ENCODE data around the gene RSBN1L. TPM values are rescaled to one million over a fixed set of nuclear protein-coding genes. Genes with fewer than 3 reads are reported as not detected.

RSBN1L gene
- total RNA-seq, 8 experiments from 2014 or later: 8.2 to 24.5 (median 20.0) TPM

DNA sequence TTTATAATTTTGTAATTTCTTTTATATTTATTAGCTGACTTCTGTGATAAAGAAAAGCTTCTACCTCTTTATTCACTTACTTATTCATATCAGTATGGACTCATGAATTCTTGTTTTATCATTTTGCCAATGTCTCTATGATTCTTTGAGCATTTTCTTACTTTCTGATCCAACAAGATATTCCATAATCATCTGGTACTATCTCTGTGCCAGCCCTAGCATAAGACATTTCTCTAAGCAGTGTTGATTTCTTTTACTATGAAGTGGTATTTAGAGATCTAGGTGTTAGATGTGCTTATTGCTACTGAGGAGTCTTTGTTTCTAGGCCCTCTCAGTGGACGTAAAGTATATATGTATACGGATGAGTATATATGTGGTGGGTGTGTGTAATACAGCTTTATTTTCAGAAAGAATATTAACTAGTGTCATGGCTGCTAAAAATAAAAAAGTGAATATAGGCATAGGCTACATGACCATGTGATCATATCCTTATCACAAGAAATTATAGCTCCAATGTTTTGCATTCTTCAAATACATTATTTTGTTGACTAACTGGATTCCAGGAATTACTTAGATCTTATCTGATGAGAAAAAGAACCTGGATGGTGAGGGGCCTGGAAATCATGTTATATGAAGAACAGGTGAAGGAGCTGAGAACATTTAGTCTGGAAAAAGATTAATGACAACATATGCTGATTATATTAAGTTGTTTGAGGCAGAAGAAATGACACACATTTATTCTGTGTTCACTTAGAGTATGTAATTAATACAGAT, 115.4 kb downstream of the RSBN1L start:
- 90 to 100% (median 94%) methylated on average over 1 to 2 of the region's 2 CpGs; no CpG with 5 or more reads in 4 of the 10 experiments for WGBS, 10 experiments
- H3K4me3 ChIP-seq: no peak overlapping the region
- in situ Hi-C loops (cut with MboI; ENCODE audit: low pct_unique_long_range_greater_than_20kb in 2 of 9, low sequenced_read_pairs in 9 of 9, unreplicated experiment in 9 of 9): no loop called here
- no peak overlapping the region for H3K27ac ChIP-seq
- ATAC-seq (replicated peaks in 6 of 8): no peak
- H3K4me1 ChIP-seq (replicated peaks in 1 of 2): no peaks in the 10 kb centered on the region

DNA sequence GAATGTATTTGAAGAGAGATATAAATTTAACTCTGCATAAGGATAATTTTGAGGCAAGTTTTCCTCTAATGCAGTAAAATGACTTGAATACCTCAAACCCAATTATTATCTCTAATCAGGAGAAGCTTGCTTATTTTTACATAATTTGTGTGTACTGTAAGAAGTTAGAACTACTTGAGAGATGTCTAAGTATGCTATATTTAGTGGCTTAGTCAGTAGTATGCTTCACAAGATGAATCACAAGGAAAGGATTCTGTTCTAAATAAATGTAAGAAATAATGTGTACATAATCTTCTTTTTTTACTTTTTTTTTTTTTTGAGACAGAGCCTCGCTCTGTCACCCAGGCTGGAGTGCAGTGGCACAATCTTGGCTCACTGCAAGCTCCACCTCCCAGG, 116.0 kb downstream of the RSBN1L start:
- no peak overlapping the region for H3K4me3 ChIP-seq
- in situ Hi-C loops (cut with MboI; ENCODE audit: low pct_unique_long_range_greater_than_20kb in 2 of 9, low sequenced_read_pairs in 9 of 9, unreplicated experiment in 9 of 9): no loop called here
- ATAC-seq (replicated peaks in 6 of 8): peak in 2 of 8 experiments; percentile 64 to 75
- H3K27ac ChIP-seq: no peak overlapping the region
- WGBS, 10 experiments: 100% methylated on average over 1 of the region's 1 CpG; no CpG with 5 or more reads in 9 of the 10 experiments
- H3K4me1 ChIP-seq (replicated peaks in 1 of 2): no peaks in the 10 kb centered on the region

DNA sequence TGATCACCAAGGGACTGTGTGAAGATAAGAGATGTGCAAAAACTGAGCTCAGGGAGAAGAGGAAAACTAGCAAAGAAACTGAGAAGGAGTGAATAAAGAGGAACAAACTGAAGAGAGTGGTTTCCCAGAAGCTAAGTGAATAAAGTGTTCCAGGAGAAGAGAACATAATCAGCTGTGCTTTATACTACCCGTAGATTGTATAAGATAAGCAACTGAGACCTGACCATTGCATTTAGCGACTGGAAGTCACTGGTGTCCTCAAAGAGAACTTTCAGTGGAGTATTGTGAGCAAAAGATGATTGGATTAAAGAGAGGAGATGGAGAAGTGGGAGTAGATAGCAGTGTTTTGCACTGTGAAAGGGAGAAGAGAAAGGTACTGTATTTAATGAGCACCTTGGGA, 116.9 kb downstream of the RSBN1L start:
- Histone ChIP-seq H3K27ac (no peak overlapping the region), H3K4me1 (replicated peaks in 1 of 2) (no peaks in the 10 kb centered on the region), H3K4me3 (no peak overlapping the region)
- 37 to 100% (median 91%) methylated on average over 1 to 2 of the region's 2 CpGs; no CpG with 5 or more reads in 2 of the 10 experiments for WGBS, 10 experiments
- in situ Hi-C loops (cut with MboI; ENCODE audit: low pct_unique_long_range_greater_than_20kb in 2 of 9, low sequenced_read_pairs in 9 of 9, unreplicated experiment in 9 of 9): no loop called here
- no peak for ATAC-seq (replicated peaks in 6 of 8)

DNA sequence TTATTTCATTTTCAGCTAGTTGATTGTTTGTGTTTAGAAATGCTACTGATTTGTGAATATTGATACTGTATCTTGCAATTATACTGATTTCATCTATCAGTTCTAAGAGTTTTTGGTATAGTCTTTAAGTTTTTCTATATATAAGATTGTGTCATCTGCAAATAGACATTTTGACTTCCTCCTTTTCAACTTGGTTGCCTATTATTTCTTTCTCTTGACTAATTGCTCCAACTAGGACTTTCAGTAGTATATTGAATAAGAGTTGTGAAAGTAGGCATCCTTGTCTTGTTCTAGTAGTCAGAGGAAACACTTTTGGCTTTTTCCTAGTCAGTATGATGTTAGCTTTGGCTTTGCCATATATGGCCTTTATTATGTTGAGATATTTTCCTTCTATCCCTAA, 122.8 kb downstream of the RSBN1L start:
- no peak for ATAC-seq (replicated peaks in 6 of 8)
- Histone ChIP-seq H3K27ac (no peak overlapping the region), H3K4me1 (replicated peaks in 1 of 2) (no peaks in the 10 kb centered on the region), H3K4me3 (no peak overlapping the region)
- in situ Hi-C loops (cut with MboI; ENCODE audit: low pct_unique_long_range_greater_than_20kb in 2 of 9, low sequenced_read_pairs in 9 of 9, unreplicated experiment in 9 of 9): no loop called here

DNA sequence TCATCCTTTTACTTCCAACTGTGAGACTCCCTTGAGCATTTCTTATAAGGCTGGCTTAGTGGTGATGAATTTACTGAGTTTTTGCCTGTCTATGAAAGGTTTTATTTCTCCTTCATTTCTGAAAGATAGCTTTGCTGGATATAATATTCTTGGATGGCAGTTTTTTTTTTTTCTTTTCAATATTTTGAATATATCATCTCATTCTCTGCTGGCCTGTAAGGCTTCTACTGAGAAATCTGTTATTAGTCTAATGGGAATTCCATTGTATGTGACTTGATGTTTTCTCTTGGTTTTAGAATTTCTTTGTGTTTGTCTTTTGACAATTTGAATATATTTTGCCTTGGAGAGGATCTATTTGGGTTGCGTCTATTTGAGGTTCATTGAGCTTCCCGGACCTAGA, 124.7 kb downstream of the RSBN1L start:
- ATAC-seq (replicated peaks in 6 of 8): no peak
- in situ Hi-C loops (cut with MboI; ENCODE audit: low pct_unique_long_range_greater_than_20kb in 2 of 9, low sequenced_read_pairs in 9 of 9, unreplicated experiment in 9 of 9): no loop called here
- WGBS, 10 experiments: 88 to 100% (median 100%) methylated on average over 1 to 2 of the region's 2 CpGs; no CpG with 5 or more reads in 1 of the 10 experiments

DNA sequence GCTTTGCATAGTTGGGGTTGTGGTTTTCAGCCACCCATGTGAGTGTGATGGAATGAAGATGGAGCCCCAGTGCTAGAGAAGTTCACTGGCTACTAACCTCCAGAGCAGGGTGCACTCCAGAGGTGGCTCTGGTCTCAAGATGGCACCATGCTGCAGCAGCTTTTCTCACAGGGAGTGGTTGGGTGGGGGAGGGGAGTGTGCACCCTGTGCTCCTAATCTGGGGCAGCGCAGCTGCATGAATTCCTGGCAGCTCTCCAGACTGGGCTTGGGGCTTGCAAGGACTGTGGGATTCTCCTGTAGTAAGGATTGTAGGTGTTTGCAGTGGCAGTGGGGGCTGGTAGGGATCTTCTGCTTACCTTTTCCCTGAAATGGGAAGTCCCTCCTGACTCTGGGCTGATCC, 126.0 kb downstream of the RSBN1L start:
- Histone ChIP-seq H3K4me1 (replicated peaks in 1 of 2) (no peaks in the 10 kb centered on the region), H3K27ac (no peak overlapping the region), H3K4me3 (no peak overlapping the region)
- no peak for ATAC-seq (replicated peaks in 6 of 8)
- in situ Hi-C loops (cut with MboI; ENCODE audit: low pct_unique_long_range_greater_than_20kb in 2 of 9, low sequenced_read_pairs in 9 of 9, unreplicated experiment in 9 of 9): no loop called here
- WGBS, 10 experiments: 60 to 100% (median 80%) methylated on average over 1 of the region's 1 CpG; no CpG with 5 or more reads in 7 of the 10 experiments

More for the DNA sequence above, 124.7 kb downstream of the RSBN1L start:
- Histone ChIP-seq H3K4me1 (replicated peaks in 1 of 2) (no peaks in the 10 kb centered on the region), H3K4me3 (no peak overlapping the region), H3K27ac (no peak overlapping the region)

DNA sequence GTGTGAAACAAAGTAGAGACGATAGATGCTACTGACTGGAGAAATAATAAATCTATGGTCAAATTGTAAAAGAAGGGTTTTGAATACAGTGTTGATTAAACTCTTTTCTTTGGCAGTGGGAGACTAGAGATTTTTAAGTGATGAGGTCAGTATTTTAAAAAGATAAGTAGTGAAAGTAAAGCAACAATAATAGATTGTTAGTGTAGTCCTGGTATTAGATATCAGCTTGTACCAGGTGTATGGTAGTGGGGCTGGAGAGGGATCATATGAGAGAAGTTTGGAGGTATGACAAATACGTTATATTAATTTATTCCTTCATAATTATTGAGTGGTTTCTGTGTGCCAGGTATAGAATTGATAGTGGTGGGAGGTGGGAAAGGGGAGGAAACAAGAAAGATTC, 127.5 kb downstream of the RSBN1L start:
- in situ Hi-C loops (cut with MboI; ENCODE audit: low pct_unique_long_range_greater_than_20kb in 2 of 9, low sequenced_read_pairs in 9 of 9, unreplicated experiment in 9 of 9): no loop called here
- ATAC-seq (replicated peaks in 6 of 8): no peak
- Histone ChIP-seq H3K27ac (no peak overlapping the region), H3K4me1 (replicated peaks in 1 of 2) (no peaks in the 10 kb centered on the region), H3K4me3 (no peak overlapping the region)
- WGBS, 10 experiments: 60 to 100% (median 95%) methylated on average over 1 to 2 of the region's 2 CpGs

DNA sequence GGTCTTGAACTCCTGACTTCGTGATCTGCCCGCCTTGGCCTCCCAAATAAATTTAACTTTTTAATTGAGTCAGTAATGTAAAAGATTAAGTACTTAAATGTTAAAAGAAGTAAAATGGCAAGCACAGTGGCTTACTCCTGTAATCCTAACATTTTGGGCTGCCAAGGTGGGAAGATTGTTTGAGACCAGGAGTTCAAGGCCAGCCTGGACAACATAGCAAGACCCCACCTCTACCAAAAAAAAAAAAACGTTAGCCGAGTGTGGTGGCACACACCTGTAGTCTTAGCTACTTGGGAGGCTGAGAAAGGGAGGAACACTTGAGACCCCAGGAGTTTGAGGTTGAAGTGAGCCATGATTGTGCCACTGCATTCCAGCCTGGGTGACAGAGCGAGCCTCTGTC, 128.4 kb downstream of the RSBN1L start:
- in situ Hi-C loops (cut with MboI; ENCODE audit: low pct_unique_long_range_greater_than_20kb in 2 of 9, low sequenced_read_pairs in 9 of 9, unreplicated experiment in 9 of 9): no loop called here
- no peak overlapping the region for H3K27ac ChIP-seq
- H3K4me1 ChIP-seq (replicated peaks in 1 of 2): no peaks in the 10 kb centered on the region
- no peak overlapping the region for H3K4me3 ChIP-seq
- ATAC-seq (replicated peaks in 6 of 8): no peak
- 90 to 100% (median 96%) methylated on average over 1 to 5 of the region's 5 CpGs; no CpG with 5 or more reads in 2 of the 10 experiments for WGBS, 10 experiments

DNA sequence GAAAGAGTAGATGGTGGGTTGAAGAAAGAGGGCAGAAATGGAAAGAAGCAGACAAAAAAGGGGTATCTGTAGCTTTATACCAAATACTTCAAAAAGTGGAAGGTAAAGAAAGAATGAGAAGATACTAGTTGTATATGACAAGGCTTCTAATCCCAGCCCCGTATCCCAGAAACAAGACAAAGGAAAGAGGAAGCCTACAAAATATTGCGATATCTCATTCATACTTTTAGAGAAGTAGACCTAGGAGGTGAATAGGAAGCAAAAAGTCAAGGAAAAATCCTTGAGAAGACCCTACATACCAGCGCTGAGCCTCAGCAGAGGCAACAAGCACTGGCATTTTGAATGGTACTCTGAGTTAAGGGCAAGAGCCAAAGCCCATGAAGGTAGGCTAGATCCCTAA, 128.9 kb downstream of the RSBN1L start:
- in situ Hi-C loops (cut with MboI; ENCODE audit: low pct_unique_long_range_greater_than_20kb in 2 of 9, low sequenced_read_pairs in 9 of 9, unreplicated experiment in 9 of 9): no loop called here
- no peak for ATAC-seq (replicated peaks in 6 of 8)

DNA sequence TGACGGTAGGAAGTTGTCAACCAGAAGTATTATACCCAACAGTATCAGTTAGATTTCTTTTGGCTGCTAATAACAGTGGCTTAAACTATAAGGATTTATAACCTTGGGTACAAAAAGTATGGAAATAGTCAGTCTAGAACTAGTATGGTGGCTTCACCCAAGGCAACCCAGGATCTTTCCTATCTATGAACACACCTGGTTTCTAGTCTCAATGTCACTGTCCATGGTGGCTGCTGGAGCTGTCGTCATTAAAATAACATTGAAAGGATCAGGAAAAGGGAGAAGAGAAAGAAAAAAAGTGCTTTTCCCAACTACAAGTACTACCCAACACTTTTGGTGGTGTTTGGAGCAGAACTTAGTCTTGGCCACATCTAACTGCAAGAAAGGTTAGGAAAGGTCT, 130.0 kb downstream of the RSBN1L start:
- H3K4me1 ChIP-seq (replicated peaks in 1 of 2): no peaks in the 10 kb centered on the region
- in situ Hi-C loops (cut with MboI; ENCODE audit: low pct_unique_long_range_greater_than_20kb in 2 of 9, low sequenced_read_pairs in 9 of 9, unreplicated experiment in 9 of 9): no loop called here
- no peak overlapping the region for H3K27ac ChIP-seq
- no peak for ATAC-seq (replicated peaks in 6 of 8)
- 55 to 100% (median 88%) methylated on average over 1 to 2 of the region's 2 CpGs; no CpG with 5 or more reads in 3 of the 10 experiments for WGBS, 10 experiments
- no peak overlapping the region for H3K4me3 ChIP-seq

More for the DNA sequence above, 128.9 kb downstream of the RSBN1L start:
- Histone ChIP-seq H3K4me1 (replicated peaks in 1 of 2) (no peaks in the 10 kb centered on the region), H3K4me3 (no peak overlapping the region), H3K27ac (no peak overlapping the region)
- 90 to 100% (median 94%) methylated on average over 1 to 3 of the region's 3 CpGs; no CpG with 5 or more reads in 1 of the 10 experiments for WGBS, 10 experiments

DNA sequence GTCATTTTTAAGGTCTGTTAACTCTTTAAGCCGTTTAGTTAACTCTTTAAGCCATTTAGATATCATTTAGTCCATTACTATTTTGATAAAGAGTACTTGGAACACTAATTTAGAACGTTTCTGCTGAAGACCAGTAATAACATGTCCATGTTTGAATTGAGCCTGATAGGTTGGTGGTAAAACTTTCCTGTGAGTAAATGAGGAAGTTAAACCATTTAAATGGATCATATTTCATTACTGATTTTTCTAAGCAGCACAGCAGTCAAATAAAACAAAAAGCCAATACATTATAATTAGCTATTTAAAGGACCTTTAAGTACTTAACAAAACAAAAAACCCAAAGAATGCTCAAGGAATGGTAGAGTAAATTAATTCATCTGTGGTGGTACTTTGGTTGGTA, 131.7 kb downstream of the RSBN1L start:
- in situ Hi-C loops (cut with MboI; ENCODE audit: low pct_unique_long_range_greater_than_20kb in 2 of 9, low sequenced_read_pairs in 9 of 9, unreplicated experiment in 9 of 9): no loop called here
- H3K4me1 ChIP-seq (replicated peaks in 1 of 2): no peaks in the 10 kb centered on the region
- ATAC-seq (replicated peaks in 6 of 8): no peak
- H3K27ac ChIP-seq: no peak overlapping the region
- H3K4me3 ChIP-seq: no peak overlapping the region
- 72 to 100% (median 86%) methylated on average over 1 to 2 of the region's 2 CpGs; no CpG with 5 or more reads in 1 of the 10 experiments for WGBS, 10 experiments

DNA sequence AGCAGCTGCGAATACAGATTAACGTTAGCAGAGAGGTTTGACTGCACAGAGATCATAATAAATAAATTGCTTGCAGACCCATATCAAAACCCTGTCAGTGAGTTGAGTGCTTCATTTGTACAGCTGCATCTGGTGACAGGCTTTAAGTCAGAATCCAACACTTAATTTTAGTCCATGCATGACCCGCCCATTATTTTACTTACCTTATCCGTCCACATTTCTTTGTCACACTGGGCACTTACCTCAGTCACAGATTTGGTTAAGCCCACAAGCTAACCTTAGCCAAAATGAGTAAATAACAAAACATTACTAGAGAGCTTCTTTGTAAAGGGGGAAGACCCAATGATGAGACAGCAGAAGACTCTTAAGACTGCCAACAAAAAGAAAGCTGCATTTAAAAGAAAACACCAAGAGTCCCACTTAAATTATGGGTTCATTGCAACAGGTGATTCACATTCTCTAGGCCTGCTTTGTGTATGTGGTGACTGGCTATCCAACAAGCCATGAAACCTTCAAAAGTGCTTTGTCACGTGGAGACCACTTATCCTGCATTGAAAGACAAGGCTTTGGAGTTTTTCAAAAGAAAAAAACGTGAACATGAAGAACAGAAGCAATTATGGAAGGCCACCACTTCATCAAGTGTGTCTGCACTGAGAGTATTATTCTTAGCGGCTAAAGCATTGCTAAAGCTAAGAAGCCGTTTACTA, 134.5 kb downstream of the RSBN1L start:
- Histone ChIP-seq H3K4me3 (no peak overlapping the region), H3K4me1 (replicated peaks in 1 of 2) (no peaks in the 10 kb centered on the region), H3K27ac (no peak overlapping the region)
- no peak for ATAC-seq (replicated peaks in 6 of 8)
- in situ Hi-C loops (cut with MboI; ENCODE audit: low pct_unique_long_range_greater_than_20kb in 2 of 9, low sequenced_read_pairs in 9 of 9, unreplicated experiment in 9 of 9): no loop called here
- WGBS, 10 experiments: 78 to 100% (median 85%) methylated on average over 1 to 8 of the region's 8 CpGs; no CpG with 5 or more reads in 1 of the 10 experiments

DNA sequence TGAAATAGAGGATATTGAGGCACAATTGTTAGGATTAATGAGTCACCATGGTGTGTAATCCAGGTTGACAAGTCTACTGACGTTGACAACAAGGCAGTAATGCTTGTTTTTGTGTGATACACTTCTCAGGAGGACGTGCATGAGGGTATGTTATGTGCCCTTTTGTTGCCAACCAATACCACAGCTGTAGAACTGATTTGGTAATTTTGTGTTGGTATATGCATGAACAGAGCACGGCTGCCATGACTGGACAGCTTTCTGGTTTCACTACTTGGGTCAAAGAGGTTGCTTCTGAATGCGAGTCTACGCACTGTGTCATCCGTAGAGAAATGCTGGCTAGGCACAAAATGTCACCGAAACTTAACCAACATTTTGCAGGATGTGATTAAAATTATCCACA, 135.2 kb downstream of the RSBN1L start:
- ATAC-seq (replicated peaks in 6 of 8): no peak
- 93 to 100% (median 100%) methylated on average over 1 to 6 of the region's 7 CpGs; no CpG with 5 or more reads in 2 of the 10 experiments for WGBS, 10 experiments
- Histone ChIP-seq H3K27ac (no peak overlapping the region), H3K4me3 (no peak overlapping the region), H3K4me1 (replicated peaks in 1 of 2) (no peaks in the 10 kb centered on the region)
- in situ Hi-C loops (cut with MboI; ENCODE audit: low pct_unique_long_range_greater_than_20kb in 2 of 9, low sequenced_read_pairs in 9 of 9, unreplicated experiment in 9 of 9): no loop called here
